ENCODE results near the gene KRTAP9-9. TPM values are rescaled to one million over a fixed set of nuclear protein-coding genes. Genes with fewer than 3 reads are reported as not detected.

Gene KRTAP9-9
- total RNA-seq, 1 donor from 2014 or later, result not detected

Other genes with a start within 250 kb of the KRTAP9-9 start
- gene KRTAP3-1, start 246.3 kb upstream of the KRTAP9-9 start, total RNA-seq, result not detected in 2 replicates
- not detected in 2 replicates for gene KRTAP1-5, start 228.2 kb upstream of the KRTAP9-9 start, total RNA-seq
- not detected in 2 replicates for gene KRTAP1-4, start 225.2 kb upstream of the KRTAP9-9 start, total RNA-seq
- gene KRTAP1-3, start 220.5 kb upstream of the KRTAP9-9 start, total RNA-seq, result not detected in 2 replicates
- not detected in 2 replicates for gene KRTAP1-1, start 213.9 kb upstream of the KRTAP9-9 start, total RNA-seq
- not detected in 2 replicates for gene KRTAP2-1, start 208.1 kb upstream of the KRTAP9-9 start, total RNA-seq
- not detected in 2 replicates for gene KRTAP2-2, start 200.2 kb upstream of the KRTAP9-9 start, total RNA-seq
- gene KRTAP2-3, start 195.3 kb upstream of the KRTAP9-9 start, total RNA-seq, result not detected in 2 replicates
- not detected in 2 replicates for gene KRTAP2-4, start 189.5 kb upstream of the KRTAP9-9 start, total RNA-seq
- not detected in 2 replicates for gene KRTAP4-7, start 171.2 kb upstream of the KRTAP9-9 start, total RNA-seq
- gene KRTAP4-8, start 157.2 kb upstream of the KRTAP9-9 start, total RNA-seq, result not detected in 2 replicates
- gene KRTAP4-16, start 153.2 kb upstream of the KRTAP9-9 start, total RNA-seq, result not detected in 2 replicates
- gene KRTAP4-9, start 150.0 kb upstream of the KRTAP9-9 start, total RNA-seq, result not detected in 2 replicates
- not detected in 2 replicates for gene KRTAP4-11, start 137.0 kb upstream of the KRTAP9-9 start, total RNA-seq
- gene KRTAP4-12, start 131.2 kb upstream of the KRTAP9-9 start, total RNA-seq, result not detected in 2 replicates
- not detected in 2 replicates for gene KRTAP4-6, start 114.8 kb upstream of the KRTAP9-9 start, total RNA-seq
- gene KRTAP4-5, start 105.6 kb upstream of the KRTAP9-9 start, total RNA-seq, result not detected in 2 replicates
- gene KRTAP4-4, start 94.6 kb upstream of the KRTAP9-9 start, total RNA-seq, result not detected in 2 replicates
- gene KRTAP4-3, start 87.2 kb upstream of the KRTAP9-9 start, total RNA-seq, result not detected in 2 replicates
- gene KRTAP4-2, start 77.2 kb upstream of the KRTAP9-9 start, total RNA-seq, result not detected in 2 replicates
- gene KRTAP4-1, start 70.5 kb upstream of the KRTAP9-9 start, total RNA-seq, result not detected in 2 replicates
- not detected in 2 replicates for gene KRTAP9-1, start 65.5 kb upstream of the KRTAP9-9 start, total RNA-seq
- not detected in 2 replicates for gene KRTAP9-2, start 28.7 kb upstream of the KRTAP9-9 start, total RNA-seq
- not detected in 2 replicates for gene KRTAP9-3, start 22.9 kb upstream of the KRTAP9-9 start, total RNA-seq
- not detected in 2 replicates for gene KRTAP9-8, start 17.4 kb upstream of the KRTAP9-9 start, total RNA-seq
- not detected in 2 replicates for gene KRTAP9-4, start 5.7 kb upstream of the KRTAP9-9 start, total RNA-seq
- gene KRTAP9-6, start 10.0 kb downstream of the KRTAP9-9 start, total RNA-seq, result not detected in 2 replicates
- gene KRTAP9-7, start 20.3 kb downstream of the KRTAP9-9 start, total RNA-seq, result not detected in 2 replicates
- not detected in 2 replicates for gene KRTAP29-1, start 47.5 kb downstream of the KRTAP9-9 start, total RNA-seq
- gene KRTAP16-1, start 53.9 kb downstream of the KRTAP9-9 start, total RNA-seq, result not detected in 2 replicates
- gene KRTAP17-1, start 60.3 kb downstream of the KRTAP9-9 start, total RNA-seq, result not detected in 2 replicates
- gene KRT33A, start 95.4 kb downstream of the KRTAP9-9 start, total RNA-seq, result not detected in 2 replicates
- not detected in 2 replicates for gene KRT33B, start 114.4 kb downstream of the KRTAP9-9 start, total RNA-seq
- gene KRT34, start 126.9 kb downstream of the KRTAP9-9 start, total RNA-seq, result not detected in 2 replicates
- not detected in 2 replicates for gene KRT31, start 142.2 kb downstream of the KRTAP9-9 start, total RNA-seq
- not detected in 2 replicates for gene KRT37, start 169.2 kb downstream of the KRTAP9-9 start, total RNA-seq
- not detected in 2 replicates for gene KRT38, start 185.6 kb downstream of the KRTAP9-9 start, total RNA-seq
- not detected in 2 replicates for gene KRT32, start 212.0 kb downstream of the KRTAP9-9 start, total RNA-seq
- gene KRT35, start 225.8 kb downstream of the KRTAP9-9 start, total RNA-seq, result not detected in 2 replicates
- not detected in 2 replicates for gene KRT36, start 234.5 kb downstream of the KRTAP9-9 start, total RNA-seq

Data from activated T-helper 2 cell treated with anti-CD3 and anti-CD28 coated beads, Interferon-gamma antibody, Interleukin-2, Interleukin-4, amounts not matched to agents 10 μg/mL and 5 μg/mL and 100 μg/mL, durations not matched to agents 14 hours and 24 hours and 36 hours (primary cell).